ENCODE data around the gene CTRB1. TPM values are rescaled to one million over a fixed set of nuclear protein-coding genes. Genes with fewer than 3 reads are reported as not detected.
A peak's percentile ranks its signal among the peaks of the same experiment; 100 is the strongest.

The CTRB1 gene
- total RNA-seq, 6 experiments from 2014 or later, result not detected

GRCh38 chr16:75193265-75193650, 25.5 kb upstream of the CTRB1 start:
- Mint-ChIP-seq H3K36me3 (ENCODE audit: low read depth) (peaks cover 5% of the 10 kb centered on the region; the same call in 1 of the 2 replicates), H3K4me1 (ENCODE audit: low read depth) (peaks cover 7% of the 10 kb centered on the region), H3K27ac (no peak overlapping the region), H3K9me3 (peaks cover 5% of the 10 kb centered on the region; the same call in 1 of the 2 replicates), H3K4me3 (no peak overlapping the region), H3K27me3 (ENCODE audit: insufficient read depth) (peaks cover 26% of the 10 kb centered on the region)
- TF ChIP-seq, protein P1, sequence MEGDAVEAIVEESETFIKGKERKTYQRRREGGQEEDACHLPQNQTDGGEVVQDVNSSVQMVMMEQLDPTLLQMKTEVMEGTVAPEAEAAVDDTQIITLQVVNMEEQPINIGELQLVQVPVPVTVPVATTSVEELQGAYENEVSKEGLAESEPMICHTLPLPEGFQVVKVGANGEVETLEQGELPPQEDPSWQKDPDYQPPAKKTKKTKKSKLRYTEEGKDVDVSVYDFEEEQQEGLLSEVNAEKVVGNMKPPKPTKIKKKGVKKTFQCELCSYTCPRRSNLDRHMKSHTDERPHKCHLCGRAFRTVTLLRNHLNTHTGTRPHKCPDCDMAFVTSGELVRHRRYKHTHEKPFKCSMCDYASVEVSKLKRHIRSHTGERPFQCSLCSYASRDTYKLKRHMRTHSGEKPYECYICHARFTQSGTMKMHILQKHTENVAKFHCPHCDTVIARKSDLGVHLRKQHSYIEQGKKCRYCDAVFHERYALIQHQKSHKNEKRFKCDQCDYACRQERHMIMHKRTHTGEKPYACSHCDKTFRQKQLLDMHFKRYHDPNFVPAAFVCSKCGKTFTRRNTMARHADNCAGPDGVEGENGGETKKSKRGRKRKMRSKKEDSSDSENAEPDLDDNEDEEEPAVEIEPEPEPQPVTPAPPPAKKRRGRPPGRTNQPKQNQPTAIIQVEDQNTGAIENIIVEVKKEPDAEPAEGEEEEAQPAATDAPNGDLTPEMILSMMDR (IDR thresholded peaks at IDR 0.05), result no peak
- DNase-seq, result no peak

GRCh38 chr16:75193730-75194444, 24.9 kb upstream of the CTRB1 start:
- Mint-ChIP-seq H3K4me3 (no peak overlapping the region), H3K27ac (no peak overlapping the region), H3K36me3 (ENCODE audit: low read depth) (peaks cover 5% of the 10 kb centered on the region; the same call in 1 of the 2 replicates), H3K27me3 (ENCODE audit: insufficient read depth) (peaks cover 24% of the 10 kb centered on the region), H3K9me3 (peaks cover 5% of the 10 kb centered on the region; the same call in 1 of the 2 replicates), H3K4me1 (ENCODE audit: low read depth) (peaks cover 12% of the 10 kb centered on the region)
- TF ChIP-seq, protein P1 (IDR thresholded peaks at IDR 0.05), result no peak
- no peak for DNase-seq

DNA sequence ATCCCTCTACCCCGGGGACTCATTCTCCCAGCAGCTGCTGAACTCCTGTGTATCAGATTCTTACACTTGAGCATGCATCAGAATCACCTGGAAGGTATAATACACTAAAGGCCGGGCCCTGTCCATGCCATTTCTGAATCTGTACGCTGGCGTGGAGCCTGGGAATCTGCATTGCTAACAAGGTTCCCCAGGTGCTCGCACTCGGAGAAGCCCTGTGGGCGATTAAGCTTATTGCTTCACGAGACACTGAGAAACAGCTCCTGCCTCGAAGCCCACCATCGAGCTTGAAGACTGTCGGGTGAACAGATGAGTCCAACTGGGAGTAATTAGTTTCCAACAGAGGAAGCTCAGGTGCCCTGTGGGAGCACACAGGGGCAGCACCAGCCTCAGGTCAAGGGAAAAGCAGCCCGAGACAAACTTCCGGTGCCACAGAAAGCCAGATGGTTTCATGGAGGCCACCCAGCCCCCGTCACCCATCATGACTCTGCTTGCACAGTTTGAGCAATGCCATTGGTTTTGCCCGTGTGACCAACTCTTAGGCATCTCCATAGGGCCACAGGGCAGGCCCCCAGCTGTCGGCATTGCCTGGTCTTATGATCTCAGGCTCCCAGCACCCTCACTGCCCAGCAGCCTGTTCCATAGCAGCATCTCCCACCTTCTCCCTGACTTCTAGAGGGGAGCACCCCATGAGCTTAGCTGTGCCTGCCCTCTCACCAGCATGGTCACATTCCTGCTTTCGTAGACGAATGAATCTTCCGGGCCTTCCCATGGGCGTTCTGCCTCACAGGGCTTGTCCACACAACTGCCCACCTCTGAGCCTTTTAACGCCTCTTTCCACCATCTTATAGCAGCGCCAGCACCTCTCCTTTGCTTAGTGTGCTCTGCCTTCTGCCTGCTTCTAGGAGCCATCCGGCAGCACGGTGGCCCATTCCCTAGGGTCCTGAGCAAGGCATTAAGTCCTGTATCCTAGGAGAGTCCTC, 22.7 kb upstream of the CTRB1 start:
- H3K4me3 Mint-ChIP-seq, result no peak overlapping the region
- peaks cover 5% of the 10 kb centered on the region; the same call in 1 of the 2 replicates for H3K9me3 Mint-ChIP-seq
- H3K36me3 Mint-ChIP-seq (ENCODE audit: low read depth), result peaks cover 5% of the 10 kb centered on the region; the same call in 1 of the 2 replicates
- no peak for DNase-seq
- TF ChIP-seq, protein P1 (IDR thresholded peaks at IDR 0.05), result no peak
- H3K27ac Mint-ChIP-seq, result no peak overlapping the region
- peaks cover 13% of the 10 kb centered on the region for H3K27me3 Mint-ChIP-seq (ENCODE audit: insufficient read depth)
- peaks cover 24% of the 10 kb centered on the region for H3K4me1 Mint-ChIP-seq (ENCODE audit: low read depth)

DNA sequence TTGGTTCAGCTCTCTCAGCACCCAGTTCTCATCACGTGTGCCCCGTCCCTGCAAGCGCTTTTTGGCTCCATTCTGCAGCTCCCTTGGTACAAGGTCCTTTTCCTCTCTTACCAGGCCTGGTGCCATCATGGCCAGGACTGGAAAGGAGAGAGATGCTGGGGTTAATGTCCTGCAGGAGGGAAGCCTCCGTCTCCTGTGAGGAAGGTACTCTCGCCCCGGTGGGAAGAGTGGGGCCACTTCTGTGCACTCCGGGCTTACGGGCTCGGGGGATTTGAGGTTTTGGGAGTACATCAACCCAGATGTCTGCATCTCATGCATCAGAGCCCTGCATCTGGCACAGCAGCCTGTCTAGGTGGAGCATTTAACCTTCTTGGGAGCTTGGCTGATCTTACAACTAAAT, 22.0 kb upstream of the CTRB1 start:
- Mint-ChIP-seq H3K27me3 (ENCODE audit: insufficient read depth) (peaks cover 13% of the 10 kb centered on the region), H3K9me3 (peaks cover 5% of the 10 kb centered on the region; the same call in 1 of the 2 replicates), H3K27ac (no peak overlapping the region), H3K36me3 (ENCODE audit: low read depth) (peaks cover 5% of the 10 kb centered on the region; the same call in 1 of the 2 replicates), H3K4me1 (ENCODE audit: low read depth) (peaks cover 24% of the 10 kb centered on the region), H3K4me3 (no peak overlapping the region)
- no peak for DNase-seq
- TF ChIP-seq, protein P1 (IDR thresholded peaks at IDR 0.05), result no peak

DNA sequence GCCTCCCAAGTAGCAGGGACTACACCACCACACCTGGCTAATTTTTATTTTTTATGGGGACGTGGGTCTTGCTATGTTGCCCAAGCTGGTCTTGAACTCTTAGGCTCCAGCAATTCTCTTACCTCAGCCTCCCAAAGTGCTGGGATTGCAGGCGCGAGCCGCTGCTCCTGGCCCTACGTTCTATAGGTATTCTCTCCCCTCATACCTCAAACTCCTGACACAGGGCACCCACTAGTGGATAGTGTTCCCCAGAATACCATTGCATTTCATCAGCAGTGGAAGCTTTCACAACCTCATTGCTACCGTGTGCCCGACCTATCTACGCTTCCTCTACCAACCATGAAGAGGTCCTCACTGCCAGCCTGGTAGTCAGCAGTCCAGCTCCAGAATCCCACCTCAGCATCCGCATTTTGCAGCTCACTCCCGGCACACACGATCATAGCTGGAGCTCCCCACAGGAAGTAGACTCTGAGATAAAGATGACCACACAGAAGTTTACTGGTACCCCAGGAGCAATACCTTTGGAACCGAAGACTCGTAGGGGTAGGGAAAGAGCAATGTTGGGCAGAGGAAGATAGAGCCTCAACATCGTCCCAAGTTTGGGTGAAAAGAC, 21.2 kb upstream of the CTRB1 start:
- Mint-ChIP-seq H3K9me3 (peaks cover 5% of the 10 kb centered on the region; the same call in 1 of the 2 replicates), H3K4me3 (peak overlapping the region; percentile 83; the same call in 1 of the 2 replicates), H3K27me3 (ENCODE audit: insufficient read depth) (peaks cover 13% of the 10 kb centered on the region), H3K36me3 (ENCODE audit: low read depth) (peaks cover 4% of the 10 kb centered on the region; the same call in 1 of the 2 replicates), H3K27ac (no peak overlapping the region), H3K4me1 (ENCODE audit: low read depth) (peaks cover 24% of the 10 kb centered on the region)
- no peak for DNase-seq
- TF ChIP-seq, protein P1 (IDR thresholded peaks at IDR 0.05), result no peak

All from HFFc6 (cell line).